Neural crest cell (in vitro differentiated cells): Measurements from ENCODE around the gene IFFO2. TPM values are rescaled to one million over a fixed set of nuclear protein-coding genes. Genes with fewer than 3 reads are reported as not detected.

ENCODE experiments used
- DNase-seq: peaks from one replicate; pipeline ENCODE4 v3.0.0; 2021; ENCODE audit warnings: low read depth, mixed read lengths, low spot score
- H3K27ac Mint-ChIP-seq: one replicate; pipeline ENCODE4 v1.8.0; 2021; ENCODE audit warnings: mild to moderate bottlenecking, mixed read lengths; ENCODE audit not compliant: unreplicated experiment
- H3K27me3 Mint-ChIP-seq: 2 replicates; pipeline ENCODE4 v1.8.0; 2021; ENCODE audit warnings: low read depth, mild to moderate bottlenecking, mixed read lengths
- H3K36me3 Mint-ChIP-seq: 2 replicates; pipeline ENCODE4 v1.8.0; 2021; ENCODE audit warnings: low read depth, mild to moderate bottlenecking, mixed read lengths
- H3K4me1 Mint-ChIP-seq: 2 replicates; pipeline ENCODE4 v1.8.0; 2021; ENCODE audit warnings: mixed read lengths
- H3K4me3 Mint-ChIP-seq: one replicate; pipeline ENCODE4 v1.8.0; 2021; ENCODE audit warnings: mild to moderate bottlenecking, mixed read lengths
- H3K9me3 Mint-ChIP-seq: 2 replicates; pipeline ENCODE4 v1.8.0; 2021; ENCODE audit warnings: mixed read lengths
- CTCF ChIP-seq: fragments of 200-600 bp; sonication (generic); conservative IDR thresholded peaks from 2 replicates; pipeline ENCODE4 v1.5.0; 2021; ENCODE audit warnings: antibody characterized with exemption, mild to moderate bottlenecking
- total RNA-seq: library from RNA; stranded (reverse); gene quantifications from 2 replicates; pipeline ENCODE4 v1.2.1, GENCODE V29; 2021

The IFFO2 gene
- total RNA-seq, 1 donor from 2014 or later = 9.9 TPM

GRCh38 chr1:18879215-18879790 is 77.2 kb downstream of the IFFO2 start:
- Mint-ChIP-seq H3K36me3 (no peaks in the 10 kb centered on the region), H3K4me3 (no peak overlapping the region), H3K27me3 (no peaks in the 10 kb centered on the region), H3K27ac (no peak overlapping the region), H3K4me1 (no peaks in the 10 kb centered on the region), H3K9me3 (no peaks in the 10 kb centered on the region)
- TF ChIP-seq CTCF = no peak
- no peak for DNase-seq

GRCh38 chr1:18878538-18879214 is 77.8 kb downstream of the IFFO2 start:
- H3K27ac Mint-ChIP-seq = no peak overlapping the region
- no peak for DNase-seq
- no peaks in the 10 kb centered on the region for H3K27me3 Mint-ChIP-seq
- TF ChIP-seq CTCF = no peak
- no peaks in the 10 kb centered on the region for H3K36me3 Mint-ChIP-seq
- no peaks in the 10 kb centered on the region for H3K9me3 Mint-ChIP-seq
- no peak overlapping the region for H3K4me3 Mint-ChIP-seq
- no peaks in the 10 kb centered on the region for H3K4me1 Mint-ChIP-seq

GRCh38 chr1:18877282-18877681 is 79.2 kb downstream of the IFFO2 start:
- H3K36me3 Mint-ChIP-seq = no peaks in the 10 kb centered on the region
- no peak overlapping the region for H3K4me3 Mint-ChIP-seq
- H3K27me3 Mint-ChIP-seq = no peaks in the 10 kb centered on the region
- H3K27ac Mint-ChIP-seq = no peak overlapping the region
- H3K4me1 Mint-ChIP-seq = no peaks in the 10 kb centered on the region
- no peak for TF ChIP-seq CTCF
- DNase-seq = no peak
- H3K9me3 Mint-ChIP-seq = no peaks in the 10 kb centered on the region

- Mint-ChIP-seq H3K36me3 (no peaks in the 10 kb centered on the region), H3K27ac (no peak overlapping the region), H3K9me3 (no peaks in the 10 kb centered on the region), H3K4me1 (no peaks in the 10 kb centered on the region), H3K27me3 (no peaks in the 10 kb centered on the region), H3K4me3 (no peak overlapping the region)
- no peak for TF ChIP-seq CTCF
- no peak for DNase-seq
Measured at GRCh38 chr1:18876210-18876609, 80.3 kb downstream of the IFFO2 start.

- TF ChIP-seq CTCF = no peak
- Mint-ChIP-seq H3K4me3 (no peak overlapping the region), H3K9me3 (no peaks in the 10 kb centered on the region), H3K36me3 (no peaks in the 10 kb centered on the region), H3K4me1 (no peaks in the 10 kb centered on the region), H3K27ac (no peak overlapping the region), H3K27me3 (no peaks in the 10 kb centered on the region)
- no peak for DNase-seq
Measured at GRCh38 chr1:18875796-18876128, 80.7 kb downstream of the IFFO2 start.
